CD4-positive, alpha-beta T cell treated with Interleukin-15 for 4 hours (primary cell): ENCODE results near the gene CLRN1.
"Not testable (repeated sequence)": the region's sequence is repeated elsewhere in the genome, so short reads cannot be mapped to it uniquely, and the experiment has no call there.

Source experiments
- DNase-seq: peaks from one replicate; pipeline ENCODE4 v3.0.0-alpha.2; 2020; ENCODE audit warnings: low spot score

CLRN1 gene, protein sequence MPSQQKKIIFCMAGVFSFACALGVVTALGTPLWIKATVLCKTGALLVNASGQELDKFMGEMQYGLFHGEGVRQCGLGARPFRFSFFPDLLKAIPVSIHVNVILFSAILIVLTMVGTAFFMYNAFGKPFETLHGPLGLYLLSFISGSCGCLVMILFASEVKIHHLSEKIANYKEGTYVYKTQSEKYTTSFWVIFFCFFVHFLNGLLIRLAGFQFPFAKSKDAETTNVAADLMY

DNA sequence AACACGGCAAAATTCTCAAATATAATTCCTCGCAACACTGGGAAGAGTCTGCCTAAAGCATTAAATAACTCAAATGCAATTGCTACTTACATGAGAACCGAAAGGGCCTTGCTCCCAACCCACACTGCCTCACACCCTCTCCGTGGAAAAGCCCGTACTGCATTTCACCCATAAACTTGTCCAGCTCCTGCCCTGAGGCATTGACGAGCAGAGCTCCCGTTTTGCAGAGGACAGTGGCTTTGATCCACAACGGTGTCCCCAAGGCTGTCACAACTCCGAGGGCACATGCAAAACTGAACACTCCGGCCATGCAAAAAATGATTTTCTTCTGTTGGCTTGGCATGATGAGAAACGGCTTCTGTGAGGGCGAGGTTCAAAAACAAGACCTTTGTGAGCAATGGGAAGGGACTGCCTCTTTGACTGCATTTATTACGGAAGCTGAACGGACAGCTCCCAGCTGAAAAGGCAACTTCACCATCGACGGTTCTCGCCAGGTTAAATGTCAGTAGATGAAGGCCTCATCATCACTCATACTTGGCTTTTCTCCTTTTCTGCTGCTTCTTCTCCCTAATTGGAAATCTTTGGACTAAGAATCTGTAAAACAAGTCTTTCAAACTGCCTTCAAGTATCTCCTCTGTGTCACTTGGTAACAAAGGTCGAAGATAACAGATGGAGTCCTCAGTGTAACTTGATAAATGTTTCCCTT, at the start of gene CLRN1:
TSS of gene CLRN1 (minus strand) at position 362 of the 706 bp plus-strand sequence. CDS start at position 343, 19 bp downstream.
- no peak for DNase-seq

DNA sequence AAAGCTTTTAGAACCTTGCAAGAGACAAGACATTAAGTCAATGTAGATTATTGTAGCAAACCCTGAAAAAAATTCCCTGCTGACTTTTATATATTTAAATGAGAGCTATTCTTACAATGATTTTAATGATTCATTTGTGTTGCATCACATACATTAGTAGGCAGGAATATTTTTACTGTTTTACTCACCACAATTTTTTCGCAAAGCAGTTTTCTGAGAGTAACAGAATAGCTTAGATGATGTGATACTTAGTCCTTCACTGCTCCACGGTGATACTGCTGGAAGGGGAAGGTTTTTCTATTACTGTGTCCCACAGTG, 43.9 kb upstream of the CLRN1 start:
- no peak for DNase-seq

DNA sequence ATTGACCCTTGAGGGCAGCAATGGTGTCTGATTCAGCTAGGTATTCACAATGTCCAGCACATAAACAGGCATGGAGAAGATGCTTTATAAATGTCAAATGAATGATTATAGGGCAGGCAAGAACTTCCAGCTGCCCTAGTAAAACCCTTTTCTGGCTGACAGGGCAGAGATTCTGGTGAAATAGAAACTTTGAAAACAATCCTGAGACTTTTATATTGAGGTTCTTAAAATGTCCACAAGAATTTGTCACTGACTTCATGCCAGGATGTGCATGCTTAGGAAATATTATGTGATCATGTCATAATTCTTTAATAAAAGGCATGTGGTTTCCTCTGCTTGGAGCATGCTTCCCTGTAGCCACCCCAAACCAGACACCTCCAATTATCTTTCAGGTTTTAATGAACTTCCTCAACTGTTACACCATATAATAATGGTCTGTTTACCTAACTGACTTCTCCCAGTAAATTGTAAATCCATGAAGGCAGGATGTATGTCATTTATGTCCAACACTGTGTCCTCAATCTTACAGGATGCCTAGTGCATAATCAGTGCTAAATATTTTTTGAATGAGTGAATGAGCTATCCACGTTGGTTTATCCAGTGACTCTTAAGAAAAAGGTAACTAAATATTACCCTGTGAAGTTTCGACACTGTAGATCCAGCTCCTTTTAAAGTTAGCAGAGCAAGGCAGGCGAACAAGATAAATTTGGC, 43.4 kb upstream of the CLRN1 start:
- no peak for DNase-seq

DNA sequence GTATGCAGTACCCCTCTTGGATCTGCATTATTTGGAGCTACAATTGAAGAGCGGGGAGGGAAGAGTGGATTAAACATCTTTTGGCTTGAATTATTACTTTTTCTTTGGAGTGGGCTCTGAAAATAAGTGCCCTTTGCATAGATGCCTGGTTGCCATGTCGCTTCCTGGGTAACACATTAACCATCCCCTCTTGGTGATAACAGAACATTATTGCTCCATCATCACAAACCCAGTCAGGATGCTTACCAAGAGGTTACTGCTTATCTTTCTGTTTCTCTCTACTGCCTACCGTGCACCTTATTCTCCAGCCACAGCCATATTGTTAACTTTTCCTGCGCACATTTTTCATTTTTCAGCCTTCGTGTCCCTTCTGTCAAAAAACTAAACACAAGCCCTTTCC, 42.7 kb upstream of the CLRN1 start:
- no peak for DNase-seq

DNA sequence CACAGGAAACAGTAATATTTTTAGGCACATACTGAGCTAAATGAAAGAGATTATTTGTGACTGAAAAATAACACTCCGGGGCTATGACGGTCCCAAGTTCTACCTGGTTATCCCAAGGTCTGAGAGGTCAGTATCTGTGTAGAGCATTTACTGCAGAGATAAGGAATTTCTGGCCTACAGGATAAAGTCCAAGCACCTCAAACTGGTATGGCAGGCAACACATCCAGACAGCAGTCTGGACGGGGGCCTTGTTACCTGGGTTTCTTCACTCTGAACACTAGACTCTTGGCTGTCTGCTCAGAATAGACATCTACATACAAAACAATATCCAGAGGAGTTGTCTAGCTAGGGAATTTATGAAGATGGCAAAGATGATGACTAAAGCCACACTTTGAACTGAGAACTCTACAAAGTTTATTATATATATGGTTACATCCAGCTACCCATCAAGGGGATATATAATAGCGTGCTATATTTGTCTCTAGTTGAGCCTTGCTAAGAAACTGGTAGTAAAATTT, 42.0 kb upstream of the CLRN1 start:
- no peak for DNase-seq

DNA sequence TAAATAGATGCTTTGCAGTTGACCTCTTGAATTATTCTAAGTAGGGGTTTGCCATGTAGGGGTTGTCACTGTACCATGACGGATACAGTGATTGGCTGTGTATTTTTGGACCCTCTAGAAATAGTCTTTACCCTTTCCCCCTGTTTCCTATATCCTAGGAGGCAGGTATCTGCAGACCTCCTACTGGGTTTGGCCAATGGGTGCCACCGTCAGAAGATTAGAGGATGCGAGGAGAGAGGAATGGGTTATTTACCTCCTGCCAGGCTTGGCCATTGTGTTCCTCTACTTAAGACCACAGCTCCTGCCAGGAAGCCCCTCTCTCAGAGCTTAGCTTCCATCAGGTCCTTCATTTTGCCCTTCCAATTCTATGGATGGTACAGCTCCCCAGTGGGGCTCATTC, 40.2 kb upstream of the CLRN1 start:
- no peak for DNase-seq

DNA sequence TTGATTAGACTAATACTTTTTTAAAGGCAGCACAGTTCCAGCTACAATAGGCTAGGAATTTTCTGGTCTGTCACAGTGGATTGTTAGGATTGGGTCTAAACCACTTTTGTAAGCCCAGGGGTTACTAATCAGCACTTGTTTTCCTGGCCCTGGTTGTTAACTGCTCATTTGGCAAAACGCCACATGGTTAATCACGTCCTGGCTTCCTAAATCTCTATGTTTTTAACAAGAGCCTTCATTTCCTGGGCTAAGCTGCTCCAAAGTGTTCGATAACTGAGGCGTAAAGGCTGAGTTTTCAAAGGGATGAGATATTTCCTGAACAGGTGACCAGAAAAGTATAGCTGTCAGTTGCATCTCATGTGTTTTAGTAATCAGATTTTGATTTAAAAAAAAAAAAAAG, 38.9 kb upstream of the CLRN1 start:
- no peak for DNase-seq

DNA sequence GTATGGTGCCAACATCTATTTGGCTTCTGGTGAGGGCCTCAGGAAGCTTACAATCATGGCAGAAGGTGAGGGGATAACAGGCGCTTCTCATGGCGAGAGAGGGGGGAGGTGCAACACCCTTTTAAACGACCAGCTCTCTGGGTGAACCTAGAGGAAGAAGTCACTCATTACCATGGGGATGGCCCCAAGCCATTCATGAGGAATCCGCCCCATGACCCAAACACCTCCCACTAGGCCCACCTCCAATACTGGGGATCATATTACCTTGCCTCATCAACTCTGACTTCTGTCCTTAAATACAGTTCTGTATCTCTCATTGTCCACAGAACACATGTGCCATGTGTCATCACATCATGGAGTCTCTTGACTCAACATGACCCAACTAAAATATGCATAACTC, 37.5 kb upstream of the CLRN1 start:
- DNase-seq = no peak

DNA sequence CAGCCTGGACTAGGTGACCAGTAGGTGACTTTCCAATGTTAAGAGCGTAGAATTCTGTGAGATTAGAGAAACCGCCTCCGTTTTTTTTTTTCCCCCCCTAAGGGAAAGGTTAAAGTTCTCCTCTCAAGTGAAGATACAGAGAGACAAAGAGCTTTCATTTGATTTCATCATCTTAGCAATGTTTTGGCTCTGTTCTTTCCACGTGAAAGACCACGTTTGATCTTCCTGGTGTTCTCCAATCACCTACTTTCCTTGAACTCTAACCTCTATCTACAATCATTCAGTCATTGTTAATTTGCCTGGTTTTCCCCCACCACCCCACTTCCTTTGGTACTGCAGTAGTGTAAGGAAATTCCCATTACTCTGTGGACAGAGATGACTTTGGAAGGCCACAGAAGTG, 36.9 kb upstream of the CLRN1 start:
- no peak for DNase-seq

DNA sequence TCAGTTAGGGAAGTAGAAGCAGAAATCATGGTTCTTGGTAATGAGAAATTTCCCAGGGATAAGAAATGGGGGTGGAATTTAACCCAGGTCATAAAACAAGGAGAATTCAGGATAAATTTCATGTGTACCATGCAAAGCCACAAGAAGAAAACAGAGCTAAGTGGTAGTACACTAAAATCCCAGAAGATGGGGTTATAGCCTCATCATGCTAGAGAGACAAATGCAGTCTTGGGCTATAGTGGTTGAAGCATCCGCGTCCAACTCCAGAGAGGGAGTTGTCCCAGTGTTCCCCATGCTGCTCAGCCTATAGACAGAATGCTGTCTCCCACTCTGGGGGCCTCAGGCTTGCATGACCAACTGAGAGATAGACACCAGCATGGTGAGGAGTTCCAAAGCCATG, 36.2 kb upstream of the CLRN1 start:
- DNase-seq = no peak

DNA sequence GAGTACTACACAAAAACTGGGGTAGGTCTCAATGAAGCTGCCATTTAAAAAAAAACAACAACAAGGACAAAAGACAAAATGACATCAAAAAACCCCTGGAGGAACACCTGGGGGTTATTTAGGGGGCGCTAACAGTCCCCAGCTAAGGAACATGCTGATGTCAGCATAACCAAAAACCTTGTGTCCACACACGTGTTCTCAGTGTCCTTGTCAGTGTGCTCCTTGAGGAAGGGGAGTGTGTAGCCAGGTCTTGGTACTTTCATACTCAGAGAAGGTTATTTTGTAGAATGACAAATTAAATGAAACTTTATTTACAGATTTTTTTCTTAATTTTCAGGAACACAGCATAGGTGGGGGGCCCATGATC, 31.2 kb upstream of the CLRN1 start:
- DNase-seq = no peak

DNA sequence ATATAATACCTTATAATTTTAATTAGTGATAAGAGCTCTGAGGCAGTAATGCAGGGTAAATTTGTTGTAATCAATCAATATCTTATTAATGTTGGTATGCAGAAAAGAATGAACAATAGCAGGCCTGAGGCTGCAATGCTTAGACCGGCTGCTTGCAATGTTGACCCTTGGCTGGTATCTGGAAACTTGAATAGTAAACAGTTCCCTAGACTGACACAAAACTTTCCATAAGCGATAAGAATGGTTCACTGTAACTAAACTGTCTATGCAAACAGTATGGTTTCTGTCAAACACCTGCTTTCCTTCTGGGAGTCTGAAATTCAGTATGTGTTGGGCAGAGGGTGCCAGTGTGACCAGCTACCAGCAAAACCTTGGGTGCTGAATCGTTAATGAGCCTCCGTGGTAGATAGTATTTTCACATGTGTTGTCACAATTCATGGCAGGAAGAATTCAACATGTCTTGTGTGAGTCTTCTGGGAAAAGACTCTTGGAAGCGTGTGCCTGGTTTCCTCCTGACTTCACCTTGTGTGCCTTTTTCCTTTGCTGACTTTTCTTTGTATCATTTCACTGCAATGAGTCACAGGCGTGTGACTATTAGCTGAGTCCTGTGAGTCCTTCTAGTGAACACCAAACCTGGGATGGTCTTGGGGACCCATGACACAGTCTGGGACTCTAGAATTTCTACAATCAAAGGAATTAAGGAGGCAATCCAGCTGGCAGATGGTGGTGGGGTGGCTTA, 30.7 kb upstream of the CLRN1 start:
- no peak for DNase-seq

DNA sequence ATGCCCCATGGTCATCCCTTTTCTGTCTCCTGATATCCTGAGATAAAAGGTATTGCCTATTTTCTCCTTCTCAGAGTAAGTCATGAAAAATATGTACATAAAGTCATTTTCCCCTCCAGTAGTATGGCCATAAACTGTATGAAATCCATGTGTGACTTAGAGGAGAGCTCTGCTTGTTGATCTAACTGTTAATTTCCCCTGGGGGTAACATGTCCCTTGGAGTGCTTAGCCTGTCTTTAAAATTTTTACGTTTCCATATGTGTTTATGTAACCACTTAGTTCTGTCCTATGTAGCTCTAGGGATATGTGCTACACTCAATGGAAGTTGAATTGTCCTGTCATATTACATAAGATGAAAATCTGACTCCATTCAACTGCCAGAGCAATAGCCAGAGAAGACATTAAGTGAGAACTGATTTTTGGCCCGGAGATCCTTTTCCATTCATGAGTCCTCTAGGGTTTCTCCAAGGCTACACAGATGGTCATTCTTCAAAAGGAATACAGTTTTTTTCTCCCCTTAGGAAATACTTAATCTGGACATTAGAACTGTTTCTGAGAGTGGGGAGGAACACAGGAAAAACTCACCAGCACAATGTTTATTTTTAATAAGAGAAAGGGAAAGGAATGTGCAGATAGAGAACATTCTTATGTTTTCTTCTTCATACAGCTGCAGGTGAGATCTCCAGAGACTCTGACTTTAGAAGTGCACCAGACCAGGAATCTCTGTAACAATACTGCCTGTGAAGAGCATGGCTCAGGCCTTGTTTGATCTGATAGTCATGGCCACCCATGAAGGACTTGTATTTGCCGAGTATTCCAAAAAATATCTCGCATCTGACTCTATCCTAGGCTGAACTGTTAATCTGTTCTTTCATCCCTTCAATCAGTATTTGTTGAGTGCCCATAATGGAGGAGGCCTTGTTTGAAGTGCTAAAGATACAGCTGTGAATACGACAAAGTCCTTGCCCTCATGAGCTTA, 29.8 kb upstream of the CLRN1 start:
- no peak for DNase-seq

DNA sequence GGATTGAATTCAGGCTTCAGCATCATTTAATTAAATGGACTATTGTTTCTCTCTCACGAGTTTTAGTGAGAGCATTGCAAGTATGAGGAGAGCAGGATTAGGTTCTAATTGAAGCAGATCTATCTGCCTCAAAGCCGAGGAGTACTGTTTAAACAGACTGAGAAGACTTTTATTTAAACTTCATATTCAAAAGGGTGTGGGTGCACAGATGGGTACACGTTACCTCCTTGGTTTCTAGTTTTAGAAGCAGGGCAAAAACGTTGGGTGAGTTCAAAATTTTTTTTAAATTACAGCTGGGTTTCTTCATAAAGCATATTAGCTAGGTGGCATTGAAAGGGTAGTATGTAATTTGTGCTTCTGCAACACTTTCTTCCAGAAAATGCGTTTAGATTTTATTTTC, 26.5 kb upstream of the CLRN1 start:
- no peak for DNase-seq

DNA sequence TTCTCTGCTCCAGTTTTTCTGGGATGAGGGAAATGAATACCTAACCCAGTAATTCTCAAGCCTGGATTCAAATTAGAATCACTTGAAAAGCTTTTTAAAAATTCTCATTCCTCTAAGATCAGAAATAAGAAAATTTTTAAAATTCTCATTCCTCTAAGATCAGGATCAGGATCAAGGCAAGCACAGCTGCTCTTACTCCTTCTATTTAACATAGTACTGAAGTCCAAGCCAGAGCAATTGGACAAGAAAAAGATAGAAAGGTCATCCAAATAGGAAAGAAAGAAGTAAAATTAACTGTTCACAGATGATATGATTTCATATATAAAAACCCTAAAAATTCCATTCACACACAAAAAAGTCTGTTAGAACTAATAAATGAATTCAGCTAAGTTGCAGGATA, 24.2 kb upstream of the CLRN1 start:
- no peak for DNase-seq

DNA sequence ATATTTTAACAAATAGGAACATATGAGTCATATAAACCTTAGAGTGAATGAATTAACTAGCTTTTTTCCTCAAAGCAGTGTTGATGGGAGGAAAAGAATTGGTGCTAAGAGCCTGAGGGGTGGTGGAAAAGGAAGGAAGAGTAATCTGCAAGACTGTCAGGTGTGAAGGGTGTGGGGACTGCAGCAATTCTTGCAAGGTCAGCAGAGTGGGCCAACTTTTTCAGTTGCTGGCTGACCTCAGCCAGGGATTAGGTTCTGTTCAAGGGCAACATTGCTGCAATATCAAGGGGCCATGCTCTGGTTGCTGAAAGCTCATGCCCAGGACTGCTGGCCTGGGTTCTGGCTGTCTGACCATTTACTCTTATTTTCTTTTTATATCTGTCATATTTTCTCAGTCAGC, 23.0 kb upstream of the CLRN1 start:
- no peak for DNase-seq

DNA sequence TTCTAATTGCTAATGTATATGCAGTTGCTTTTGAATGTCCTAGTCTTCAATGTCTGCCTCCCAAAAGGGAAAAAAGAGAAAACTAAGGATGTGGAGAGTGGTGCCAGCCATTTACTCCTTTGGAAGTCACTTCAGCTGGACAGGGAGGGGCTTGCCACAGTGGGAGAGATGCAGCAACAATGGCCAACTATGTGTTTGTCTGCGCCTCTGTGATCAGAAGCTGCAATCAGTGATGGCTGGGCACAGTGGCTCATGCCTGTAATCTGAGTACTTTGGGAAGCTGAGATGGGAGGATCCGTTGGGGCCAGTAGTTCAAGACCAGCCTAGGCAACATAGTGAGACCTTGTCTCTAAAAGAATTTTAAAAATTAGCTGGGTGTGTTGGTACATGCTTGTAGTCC, 16.7 kb upstream of the CLRN1 start:
- no peak for DNase-seq

DNA sequence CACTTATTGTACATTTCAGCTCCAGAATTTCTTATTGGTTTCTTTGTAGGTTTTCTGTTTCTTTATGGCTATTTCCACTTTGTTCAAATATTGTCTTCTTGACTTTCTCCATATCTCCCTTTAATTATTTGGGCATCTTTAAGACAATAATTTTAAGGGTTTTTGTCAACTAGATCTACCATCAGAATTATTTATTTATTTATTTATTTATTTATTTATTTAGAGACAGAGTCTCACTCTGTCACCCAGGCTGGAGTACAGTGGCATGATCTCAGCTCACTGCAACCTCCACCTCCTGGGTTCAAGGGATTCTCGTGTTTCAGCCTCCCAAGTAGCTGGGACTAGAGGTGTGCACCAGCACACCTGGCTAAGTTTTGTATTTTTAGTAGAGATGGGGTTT, 15.9 kb upstream of the CLRN1 start:
- not testable (repeated sequence) for DNase-seq

DNA sequence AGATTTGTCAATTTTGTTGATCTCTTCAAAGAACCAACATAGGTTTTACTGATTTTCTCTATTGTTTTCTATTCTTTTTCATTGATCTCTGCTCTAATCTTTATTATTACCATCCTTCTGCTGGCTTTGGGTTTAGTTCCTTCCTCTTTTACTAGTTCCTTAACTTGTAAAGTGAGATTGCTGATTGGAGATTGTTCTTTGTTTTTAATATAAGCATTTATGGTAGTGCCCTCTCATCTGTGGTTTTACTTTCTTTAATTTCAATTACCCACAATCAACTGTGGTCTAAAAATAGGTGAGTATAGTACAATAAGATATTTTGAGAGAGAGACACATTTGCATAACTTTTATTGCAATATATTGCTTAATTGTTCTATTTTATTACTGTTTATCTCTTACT, 13.2 kb upstream of the CLRN1 start:
- no peak for DNase-seq

DNA sequence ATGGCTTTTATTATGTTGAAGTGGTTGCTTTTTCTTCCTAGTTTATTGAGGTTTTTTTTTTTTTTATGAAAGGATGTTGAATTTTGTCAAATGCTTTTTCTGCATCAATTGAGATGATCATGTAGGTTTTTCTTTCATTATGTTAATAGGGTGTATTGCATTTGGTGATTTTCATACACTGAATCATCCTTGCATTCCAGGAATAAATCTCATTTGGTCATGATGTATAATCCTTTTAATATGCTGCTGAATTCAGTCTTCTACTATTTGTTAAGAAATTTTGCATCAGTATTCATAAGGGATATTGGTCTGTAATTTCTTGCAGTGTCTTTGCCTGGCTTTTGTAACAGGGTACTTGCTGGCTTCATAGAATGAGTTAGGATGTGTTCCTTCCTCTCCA, 11.5 kb upstream of the CLRN1 start:
- no peak for DNase-seq

DNA sequence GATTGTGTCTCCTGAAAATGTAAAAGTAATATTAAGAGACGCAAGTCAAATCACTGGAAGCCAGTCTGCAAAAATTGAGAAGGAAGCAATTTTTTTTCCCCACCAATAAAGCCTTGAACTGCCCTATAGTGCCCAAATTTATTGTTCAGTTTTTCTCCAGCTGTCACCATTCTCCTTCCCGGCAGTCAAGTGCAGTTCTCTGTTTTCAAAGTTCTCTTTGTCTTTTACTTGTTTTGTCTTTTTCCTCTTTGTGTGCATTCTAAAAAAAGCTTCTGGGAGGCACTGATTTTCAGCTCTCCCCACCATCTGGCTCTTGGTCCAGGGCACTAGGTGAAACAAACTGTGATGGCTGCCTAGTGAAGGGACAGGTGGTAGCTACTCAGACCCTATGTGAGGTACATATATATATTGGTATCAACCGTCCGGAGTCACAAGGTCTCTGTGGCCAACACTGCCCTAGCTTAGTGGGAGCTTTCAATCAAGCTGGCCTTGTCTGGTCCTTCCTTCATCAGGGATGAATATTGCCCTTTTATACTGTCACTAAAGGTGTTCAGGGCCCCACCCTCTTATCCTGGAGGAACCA, 6.1 kb upstream of the CLRN1 start:
- DNase-seq = no peak
